ENCODE results near the gene HMCN1. TPM values are rescaled to one million over a fixed set of nuclear protein-coding genes. Genes with fewer than 3 reads are reported as not detected.
A peak's percentile ranks its signal among the peaks of the same experiment; 100 is the strongest.

HMCN1 gene
- total RNA-seq, 1 donor from 2014 or later = 80.0 TPM

DNA sequence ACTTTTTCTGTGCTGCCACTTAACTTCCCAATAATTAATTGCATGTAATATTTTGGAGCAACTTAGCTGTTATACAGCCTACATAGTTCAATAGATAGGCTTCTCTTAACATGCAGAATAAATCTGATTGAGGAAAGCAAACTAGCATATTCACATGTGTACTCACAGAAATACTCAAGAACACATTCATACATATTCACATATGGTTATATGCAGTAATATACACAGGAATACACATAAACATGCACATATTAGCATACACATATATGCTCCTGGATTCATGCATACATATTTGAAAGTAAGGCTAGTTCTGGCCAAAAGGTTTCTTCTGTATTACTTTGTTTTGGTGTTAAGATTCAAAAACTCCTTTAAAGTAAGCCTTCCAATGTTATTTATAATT lies 73.1 kb downstream of the HMCN1 start:
- no peak overlapping the region for H3K4me3 Mint-ChIP-seq (ENCODE audit: unreplicated experiment)
- H3K9me3 Mint-ChIP-seq (ENCODE audit: low read depth) = no peaks in the 10 kb centered on the region
- H3K27me3 Mint-ChIP-seq (ENCODE audit: low read depth) = no peaks in the 10 kb centered on the region
- no peak for DNase-seq (ENCODE audit: low spot score)
- no peaks in the 10 kb centered on the region for H3K36me3 Mint-ChIP-seq (ENCODE audit: low read depth)
- peaks cover 45% of the 10 kb centered on the region for H3K4me1 Mint-ChIP-seq (ENCODE audit: low read depth)
- TF ChIP-seq, protein P1, sequence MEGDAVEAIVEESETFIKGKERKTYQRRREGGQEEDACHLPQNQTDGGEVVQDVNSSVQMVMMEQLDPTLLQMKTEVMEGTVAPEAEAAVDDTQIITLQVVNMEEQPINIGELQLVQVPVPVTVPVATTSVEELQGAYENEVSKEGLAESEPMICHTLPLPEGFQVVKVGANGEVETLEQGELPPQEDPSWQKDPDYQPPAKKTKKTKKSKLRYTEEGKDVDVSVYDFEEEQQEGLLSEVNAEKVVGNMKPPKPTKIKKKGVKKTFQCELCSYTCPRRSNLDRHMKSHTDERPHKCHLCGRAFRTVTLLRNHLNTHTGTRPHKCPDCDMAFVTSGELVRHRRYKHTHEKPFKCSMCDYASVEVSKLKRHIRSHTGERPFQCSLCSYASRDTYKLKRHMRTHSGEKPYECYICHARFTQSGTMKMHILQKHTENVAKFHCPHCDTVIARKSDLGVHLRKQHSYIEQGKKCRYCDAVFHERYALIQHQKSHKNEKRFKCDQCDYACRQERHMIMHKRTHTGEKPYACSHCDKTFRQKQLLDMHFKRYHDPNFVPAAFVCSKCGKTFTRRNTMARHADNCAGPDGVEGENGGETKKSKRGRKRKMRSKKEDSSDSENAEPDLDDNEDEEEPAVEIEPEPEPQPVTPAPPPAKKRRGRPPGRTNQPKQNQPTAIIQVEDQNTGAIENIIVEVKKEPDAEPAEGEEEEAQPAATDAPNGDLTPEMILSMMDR (IDR thresholded peaks at IDR 0.05) = no peak
- no peak overlapping the region for H3K27ac Mint-ChIP-seq (ENCODE audit: unreplicated experiment)

DNA sequence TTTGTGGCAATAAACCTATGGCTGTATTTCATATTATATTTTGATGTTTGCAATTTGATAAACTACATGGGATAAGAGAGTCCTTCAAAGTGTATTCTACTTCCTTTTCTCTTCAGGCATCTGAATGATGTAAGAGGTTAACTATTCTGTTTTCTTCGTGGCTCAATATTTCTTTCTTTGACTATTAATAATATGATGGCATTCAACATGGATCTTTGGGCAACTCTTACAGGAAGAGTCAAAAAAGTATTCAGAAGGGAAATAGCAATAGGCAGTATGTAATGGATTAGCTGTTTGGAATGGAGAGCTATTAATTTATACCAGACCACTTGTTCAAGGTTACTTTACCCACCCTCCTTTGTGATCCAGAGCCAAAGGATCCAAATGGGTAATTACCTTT lies 74.4 kb downstream of the HMCN1 start:
- no peaks in the 10 kb centered on the region for H3K9me3 Mint-ChIP-seq (ENCODE audit: low read depth)

DNA sequence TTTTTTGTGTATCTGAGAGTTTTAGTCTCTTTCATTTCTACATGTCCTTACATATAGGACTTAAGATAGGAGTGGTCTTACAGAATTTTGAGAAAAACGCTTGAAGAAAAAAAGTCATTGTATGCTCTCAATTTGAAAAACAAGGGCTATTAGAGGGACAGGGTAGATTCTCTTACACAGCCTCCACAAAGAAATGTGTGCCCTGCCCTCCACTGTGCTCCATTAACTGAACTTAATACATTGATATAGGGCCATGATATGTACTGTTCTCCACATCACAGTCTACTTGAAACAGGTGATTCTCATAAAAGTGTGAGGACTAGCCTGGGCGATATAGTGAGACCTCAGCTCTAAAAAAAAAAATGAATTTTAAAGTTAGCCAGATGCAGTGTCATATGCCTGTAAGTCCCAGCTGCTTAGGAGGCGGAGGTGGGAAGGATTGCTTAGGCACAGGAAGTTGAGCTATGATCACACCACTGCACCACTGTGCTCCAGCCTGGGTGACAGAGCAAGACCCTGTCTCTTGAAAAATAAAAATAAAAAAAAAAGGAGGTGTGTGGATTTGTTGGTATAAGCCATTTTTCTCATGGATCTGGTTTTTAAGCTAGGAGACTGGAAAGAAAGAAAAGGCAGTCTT lies 77.0 kb downstream of the HMCN1 start:
- no peaks in the 10 kb centered on the region for H3K9me3 Mint-ChIP-seq (ENCODE audit: low read depth)
- no peak overlapping the region for H3K4me3 Mint-ChIP-seq (ENCODE audit: unreplicated experiment)
- H3K36me3 Mint-ChIP-seq (ENCODE audit: low read depth) = no peaks in the 10 kb centered on the region
- peak overlapping the region; percentile 60 for H3K27ac Mint-ChIP-seq (ENCODE audit: unreplicated experiment)
- TF ChIP-seq, protein P1 (IDR thresholded peaks at IDR 0.05) = no peak
- peaks cover 34% of the 10 kb centered on the region for H3K4me1 Mint-ChIP-seq (ENCODE audit: low read depth)
- no peak for DNase-seq (ENCODE audit: low spot score)
- H3K27me3 Mint-ChIP-seq (ENCODE audit: low read depth) = no peaks in the 10 kb centered on the region

More for the DNA sequence above, 74.4 kb downstream of the HMCN1 start:
- Mint-ChIP-seq H3K4me1 (ENCODE audit: low read depth) (peaks cover 41% of the 10 kb centered on the region), H3K27ac (ENCODE audit: unreplicated experiment) (no peak overlapping the region), H3K36me3 (ENCODE audit: low read depth) (no peaks in the 10 kb centered on the region), H3K4me3 (ENCODE audit: unreplicated experiment) (no peak overlapping the region), H3K27me3 (ENCODE audit: low read depth) (no peaks in the 10 kb centered on the region)
- TF ChIP-seq, protein P1 (IDR thresholded peaks at IDR 0.05) = no peak
- DNase-seq (ENCODE audit: low spot score) = no peak

DNA sequence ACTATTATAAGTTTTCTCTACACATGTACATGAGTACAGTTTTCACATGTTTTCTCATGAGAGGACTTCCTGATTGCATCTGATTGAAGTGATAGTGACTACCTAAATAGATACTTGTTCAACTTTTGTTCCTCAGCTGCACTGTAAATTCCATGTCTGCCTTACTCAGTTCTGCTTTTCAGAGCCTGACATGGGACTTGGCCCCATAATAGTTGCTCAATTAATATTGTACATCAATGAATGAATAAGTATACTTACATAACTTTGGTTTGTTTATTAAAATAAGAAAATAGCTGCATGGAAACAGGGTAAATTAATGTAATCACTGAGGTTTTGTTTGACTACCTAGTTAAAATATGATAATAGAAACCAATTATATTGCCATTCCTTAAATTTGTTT lies 78.7 kb downstream of the HMCN1 start:
- H3K27ac Mint-ChIP-seq (ENCODE audit: unreplicated experiment) = no peak overlapping the region
- no peaks in the 10 kb centered on the region for H3K27me3 Mint-ChIP-seq (ENCODE audit: low read depth)
- DNase-seq (ENCODE audit: low spot score) = no peak
- H3K9me3 Mint-ChIP-seq (ENCODE audit: low read depth) = no peaks in the 10 kb centered on the region
- H3K4me1 Mint-ChIP-seq (ENCODE audit: low read depth) = peaks cover 31% of the 10 kb centered on the region
- no peak overlapping the region for H3K4me3 Mint-ChIP-seq (ENCODE audit: unreplicated experiment)
- H3K36me3 Mint-ChIP-seq (ENCODE audit: low read depth) = no peaks in the 10 kb centered on the region
- TF ChIP-seq, protein P1 (IDR thresholded peaks at IDR 0.05) = no peak

DNA sequence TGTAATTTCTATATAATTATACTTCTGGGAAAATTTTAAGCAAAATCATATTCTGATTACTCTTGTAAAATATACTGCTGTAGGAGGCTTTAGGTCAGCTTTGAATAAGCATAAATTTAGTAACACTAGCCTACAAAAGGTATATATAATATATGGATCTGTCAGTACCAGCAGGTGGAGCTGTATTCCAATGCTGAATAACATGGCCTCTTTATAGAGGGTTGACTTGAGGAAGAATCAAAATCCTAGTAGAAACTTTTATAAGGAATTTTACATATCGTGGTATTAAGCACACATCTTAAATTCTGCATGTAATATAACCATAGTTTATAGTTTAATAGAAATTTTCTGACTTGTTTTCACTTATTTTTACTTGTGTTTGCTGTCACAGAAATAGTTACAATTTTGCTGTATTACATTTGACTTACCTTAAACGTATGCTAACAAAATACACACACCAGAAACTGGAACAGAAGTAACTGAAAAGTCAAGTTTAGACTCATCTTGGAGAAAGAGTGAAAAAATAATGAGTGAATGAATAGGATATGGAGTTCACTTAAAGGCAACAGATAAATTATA lies 79.3 kb downstream of the HMCN1 start:
- H3K9me3 Mint-ChIP-seq (ENCODE audit: low read depth) = no peaks in the 10 kb centered on the region
- no peaks in the 10 kb centered on the region for H3K36me3 Mint-ChIP-seq (ENCODE audit: low read depth)
- no peak for DNase-seq (ENCODE audit: low spot score)
- peaks cover 30% of the 10 kb centered on the region for H3K4me1 Mint-ChIP-seq (ENCODE audit: low read depth)
- H3K27me3 Mint-ChIP-seq (ENCODE audit: low read depth) = no peaks in the 10 kb centered on the region
- no peak overlapping the region for H3K4me3 Mint-ChIP-seq (ENCODE audit: unreplicated experiment)
- H3K27ac Mint-ChIP-seq (ENCODE audit: unreplicated experiment) = no peak overlapping the region
- TF ChIP-seq, protein P1 (IDR thresholded peaks at IDR 0.05) = peak; percentile 92

Measured in chondrocyte (in vitro differentiated cells).